ENCODE measurements around the gene PRSS2. TPM values are rescaled to one million over a fixed set of nuclear protein-coding genes. Genes with fewer than 3 reads are reported as not detected.

The PRSS2 gene
- polyA plus RNA-seq, 3 donors, result not detected

DNA sequence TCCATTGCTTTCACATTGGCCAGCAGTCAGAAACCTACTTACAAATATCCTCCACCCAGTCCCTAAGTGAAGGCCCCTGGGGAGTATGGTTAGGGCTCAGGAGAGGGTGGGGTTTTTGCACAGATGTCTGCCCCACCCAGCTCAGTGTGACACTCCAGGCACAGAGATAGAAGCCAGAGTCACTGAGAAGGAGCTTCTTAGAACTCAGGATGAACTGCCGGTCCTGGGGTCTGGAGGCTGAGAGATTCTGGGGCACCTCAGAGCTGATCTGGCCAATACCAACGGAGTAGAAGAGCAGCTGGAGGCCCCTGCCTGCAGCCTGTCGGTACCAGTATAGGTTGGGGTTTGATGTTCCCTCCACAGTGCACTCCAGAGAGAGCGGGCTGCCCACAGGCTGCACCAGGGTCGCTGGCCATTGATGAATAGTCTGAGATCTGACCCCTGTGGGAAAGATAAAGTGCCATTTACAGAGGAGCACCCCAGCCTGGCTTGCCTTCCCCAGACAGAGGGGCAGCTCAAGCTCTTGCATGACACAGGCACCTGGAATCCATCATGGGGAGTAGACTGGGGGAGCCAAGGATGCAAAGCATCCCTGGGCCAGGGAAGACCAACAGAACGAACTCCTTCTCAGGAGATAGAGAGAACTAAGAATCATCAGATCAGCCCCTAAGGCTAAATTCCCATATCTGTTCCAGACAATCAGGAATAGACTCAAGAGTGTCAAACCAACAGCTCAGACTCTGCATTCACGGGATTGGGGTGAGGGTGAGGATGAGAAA is 41.9 kb downstream of the PRSS2 start:
- Mint-ChIP-seq H3K4me3 (no peak overlapping the region), H3K36me3 (no peaks in the 10 kb centered on the region), H3K27me3 (ENCODE audit: low read depth in 3 of 3) (peaks cover 0 to 12% (median 4%) of the 10 kb centered on the region in 3 donors), H3K4me1 (no peaks in the 10 kb centered on the region), H3K27ac (no peak overlapping the region), H3K9me3 (no peaks in the 10 kb centered on the region)
- Histone ChIP-seq H3K4me3 (replicated peaks in 1 of 3; ENCODE audit: low read depth in 2 of 3, low read length in 3 of 3) (no peak overlapping the region), H3K9ac (ENCODE audit: insufficient read depth, low read length, poor library complexity, severe bottlenecking) (no peak overlapping the region), H3K27me3 (ENCODE audit: control insufficient read depth in 2 of 2, insufficient read depth in 2 of 2, low read length in 2 of 2) (peaks cover 5 to 6% of the 10 kb centered on the region in 2 donors), H3K79me2 (ENCODE audit: insufficient read depth, low read length) (no peaks in the 10 kb centered on the region), H3K27ac (ENCODE audit: low read depth in 1 of 2, low read length in 2 of 2) (no peak overlapping the region), H3K4me2 (replicated peaks; ENCODE audit: extremely low read depth, low read length, poor library complexity, severe bottlenecking) (no peak overlapping the region), H4K20me1 (ENCODE audit: insufficient read depth, low read length) (no peaks in the 10 kb centered on the region), H3K36me3 (replicated peaks in 1 of 2; ENCODE audit: control insufficient read depth in 1 of 2, insufficient read depth in 2 of 2, low read length in 2 of 2) (no peaks in the 10 kb centered on the region), H3K4me1 (ENCODE audit: control insufficient read depth in 1 of 2, insufficient read depth in 2 of 2, low read length in 2 of 2) (no peaks in the 10 kb centered on the region), H3K9me3 (replicated peaks in 1 of 2; ENCODE audit: control insufficient read depth in 1 of 2, insufficient read depth in 1 of 2, low read length in 2 of 2) (no peaks in the 10 kb centered on the region), H2AFZ (ENCODE audit: insufficient read depth, low read depth, low read length, poor library complexity, severe bottlenecking) (no peak overlapping the region)
- DNase-seq, result no peak
- 88% methylated on average over 6 of the region's 7 CpGs for WGBS (ENCODE audit: insufficient coverage)
- TF ChIP-seq, protein P1, sequence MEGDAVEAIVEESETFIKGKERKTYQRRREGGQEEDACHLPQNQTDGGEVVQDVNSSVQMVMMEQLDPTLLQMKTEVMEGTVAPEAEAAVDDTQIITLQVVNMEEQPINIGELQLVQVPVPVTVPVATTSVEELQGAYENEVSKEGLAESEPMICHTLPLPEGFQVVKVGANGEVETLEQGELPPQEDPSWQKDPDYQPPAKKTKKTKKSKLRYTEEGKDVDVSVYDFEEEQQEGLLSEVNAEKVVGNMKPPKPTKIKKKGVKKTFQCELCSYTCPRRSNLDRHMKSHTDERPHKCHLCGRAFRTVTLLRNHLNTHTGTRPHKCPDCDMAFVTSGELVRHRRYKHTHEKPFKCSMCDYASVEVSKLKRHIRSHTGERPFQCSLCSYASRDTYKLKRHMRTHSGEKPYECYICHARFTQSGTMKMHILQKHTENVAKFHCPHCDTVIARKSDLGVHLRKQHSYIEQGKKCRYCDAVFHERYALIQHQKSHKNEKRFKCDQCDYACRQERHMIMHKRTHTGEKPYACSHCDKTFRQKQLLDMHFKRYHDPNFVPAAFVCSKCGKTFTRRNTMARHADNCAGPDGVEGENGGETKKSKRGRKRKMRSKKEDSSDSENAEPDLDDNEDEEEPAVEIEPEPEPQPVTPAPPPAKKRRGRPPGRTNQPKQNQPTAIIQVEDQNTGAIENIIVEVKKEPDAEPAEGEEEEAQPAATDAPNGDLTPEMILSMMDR (IDR thresholded peaks at IDR 0.05), result no peak
- intact Hi-C loops (cut with micrococcal nuclease), result loop anchor here in 1 of 2 donors (5.0 kb wide), 1 partner anchor 185 kb away; no protein-coding TSS in a partner anchor

DNA sequence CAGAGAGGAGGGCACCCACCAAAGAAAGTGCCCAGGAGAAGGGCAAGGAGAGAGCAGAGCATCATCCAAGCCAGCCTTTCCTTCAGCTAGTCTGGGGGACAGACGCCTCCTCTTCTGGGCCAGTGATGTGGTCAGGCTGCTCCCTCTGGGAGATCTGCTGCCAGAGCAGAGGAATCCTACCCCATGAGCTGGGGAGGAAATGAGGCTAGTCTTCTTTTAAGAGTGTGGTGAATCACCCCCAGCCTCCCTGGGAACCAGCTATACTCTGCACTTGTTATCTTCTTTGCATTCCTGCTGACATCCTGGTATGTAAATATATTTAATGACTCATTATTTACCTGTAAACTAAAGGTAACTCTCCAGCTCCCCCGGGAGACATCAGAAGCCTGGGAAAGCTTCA is 42.5 kb downstream of the PRSS2 start:
- no peak overlapping the region for H2AFZ ChIP-seq (ENCODE audit: insufficient read depth, low read depth, low read length, poor library complexity, severe bottlenecking)
- H3K9me3 Mint-ChIP-seq, result no peaks in the 10 kb centered on the region
- no peaks in the 10 kb centered on the region for H3K4me1 ChIP-seq (ENCODE audit: control insufficient read depth in 1 of 2, insufficient read depth in 2 of 2, low read length in 2 of 2)
- no peaks in the 10 kb centered on the region for H4K20me1 ChIP-seq (ENCODE audit: insufficient read depth, low read length)
- H3K27ac ChIP-seq (ENCODE audit: low read depth in 1 of 2, low read length in 2 of 2), result no peak overlapping the region
- no CpG with 5 or more reads among the region's 2 CpGs for WGBS (ENCODE audit: insufficient coverage)
- no peak for DNase-seq
- no peak overlapping the region for H3K27ac Mint-ChIP-seq
- no peak overlapping the region for H3K9ac ChIP-seq (ENCODE audit: insufficient read depth, low read length, poor library complexity, severe bottlenecking)
- peaks cover 3 to 6% of the 10 kb centered on the region in 2 donors for H3K27me3 ChIP-seq (ENCODE audit: control insufficient read depth in 2 of 2, insufficient read depth in 2 of 2, low read length in 2 of 2)
- H3K4me1 Mint-ChIP-seq, result no peaks in the 10 kb centered on the region
- no peak overlapping the region for H3K4me3 ChIP-seq (replicated peaks in 1 of 3; ENCODE audit: low read depth in 2 of 3, low read length in 3 of 3)
- no peak overlapping the region for H3K4me3 Mint-ChIP-seq
- H3K4me2 ChIP-seq (replicated peaks; ENCODE audit: extremely low read depth, low read length, poor library complexity, severe bottlenecking), result no peak overlapping the region
- H3K9me3 ChIP-seq (replicated peaks in 1 of 2; ENCODE audit: control insufficient read depth in 1 of 2, insufficient read depth in 1 of 2, low read length in 2 of 2), result no peaks in the 10 kb centered on the region
- H3K36me3 ChIP-seq (replicated peaks in 1 of 2; ENCODE audit: control insufficient read depth in 1 of 2, insufficient read depth in 2 of 2, low read length in 2 of 2), result no peaks in the 10 kb centered on the region
- H3K79me2 ChIP-seq (ENCODE audit: insufficient read depth, low read length), result no peaks in the 10 kb centered on the region
- TF ChIP-seq, protein P1 (IDR thresholded peaks at IDR 0.05), result no peak
- intact Hi-C loops (cut with micrococcal nuclease), result loop anchor here in 1 of 2 donors (5.0 kb wide), 1 partner anchor 186 kb away; no protein-coding TSS in a partner anchor
- H3K36me3 Mint-ChIP-seq, result no peaks in the 10 kb centered on the region
- H3K27me3 Mint-ChIP-seq (ENCODE audit: low read depth in 3 of 3), result peaks cover 0 to 9% (median 4%) of the 10 kb centered on the region in 3 donors
